ENCODE results near the gene KCNH3. TPM values are rescaled to one million over a fixed set of nuclear protein-coding genes. Genes with fewer than 3 reads are reported as not detected.

Gene KCNH3
- total RNA-seq, 1 experiment from 2014 or later = 0.26 TPM

- H3K9me3 ChIP-seq (ENCODE audit: control insufficient read depth, low read depth, low read length) = no peaks in the 10 kb centered on the region
- Mint-ChIP-seq H3K9me3 (no peaks in the 10 kb centered on the region), H3K36me3 (ENCODE audit: insufficient read depth in 1 of 3, low read depth in 3 of 3) (peaks cover 4 to 10% (median 6%) of the 10 kb centered on the region in 3 experiments; a peak in 5 of 7 replicates), H3K4me1 (peaks cover 12 to 13% of the 10 kb centered on the region in 2 experiments), H3K4me3 (no peak overlapping the region), H3K27ac (no peak overlapping the region), H3K27me3 (ENCODE audit: low read depth) (peaks cover 2% of the 10 kb centered on the region; the same call in 1 of the 2 replicates)
- no peak overlapping the region for H2BK120ac ChIP-seq (ENCODE audit: low read depth, low read length, poor library complexity, severe bottlenecking)
- no peak overlapping the region for H3K4ac ChIP-seq (ENCODE audit: low read depth, low read length)
- no peak for DNase-seq
- TF ChIP-seq CTCF (conservative IDR thresholded peaks at IDR 0.05) = no peak
- no peak overlapping the region for H3K27ac ChIP-seq (ENCODE audit: insufficient read length, low read depth, low read length)
- no peaks in the 10 kb centered on the region for H3K27me3 ChIP-seq (ENCODE audit: insufficient read depth, low read length)
- no peak overlapping the region for H3K9ac ChIP-seq (ENCODE audit: extremely low read depth, insufficient read length, low read length)
- H4K8ac ChIP-seq (replicated peaks; ENCODE audit: insufficient read length, low read depth, low read length) = no peak overlapping the region
- no peak overlapping the region for H2BK15ac ChIP-seq (ENCODE audit: low read depth, low read length)
- no peak overlapping the region for H3T11ph ChIP-seq (ENCODE audit: low read length)
- H2AFZ ChIP-seq (ENCODE audit: low read length) = no peak overlapping the region
- no peaks in the 10 kb centered on the region for H3K79me1 ChIP-seq (ENCODE audit: insufficient read depth, low read depth, low read length, poor library complexity, severe bottlenecking)
- no peak overlapping the region for H3K18ac ChIP-seq (ENCODE audit: insufficient read length, low read depth, low read length)
- H3K23ac ChIP-seq (ENCODE audit: insufficient read length, low read depth, low read length) = no peak overlapping the region
- no peak overlapping the region for H2BK5ac ChIP-seq (ENCODE audit: insufficient read length, low read length)
- no peaks in the 10 kb centered on the region for H3K4me1 ChIP-seq (ENCODE audit: insufficient read depth, low read length)
- no peak overlapping the region for H3K14ac ChIP-seq (ENCODE audit: insufficient read depth, low read length)
- H3K56ac ChIP-seq (ENCODE audit: insufficient read length, low read depth, low read length) = no peak overlapping the region
- no peaks in the 10 kb centered on the region for H4K20me1 ChIP-seq (ENCODE audit: control insufficient read depth, insufficient read depth, insufficient read length)
- WGBS (ENCODE audit: extremely low coverage, insufficient read length, low lambda C conversion rate) = no CpG with 5 or more reads among the region's 1 CpG
- no peak overlapping the region for H2BK12ac ChIP-seq (ENCODE audit: insufficient read length, low read depth, low read length)
- no peaks in the 10 kb centered on the region for H3K23me2 ChIP-seq (ENCODE audit: insufficient read length, low read depth, low read length, poor library complexity, severe bottlenecking)
- no peak overlapping the region for H2AK5ac ChIP-seq (ENCODE audit: insufficient read length, low read length)
- no peak overlapping the region for H3K4me2 ChIP-seq (ENCODE audit: insufficient read depth, insufficient read length, low read length)
- no peak overlapping the region for H4K5ac ChIP-seq (ENCODE audit: insufficient read length, low read depth, low read length)
- H4K91ac ChIP-seq (ENCODE audit: insufficient read length, low read depth, low read length) = no peak overlapping the region
- H2BK20ac ChIP-seq (ENCODE audit: low read depth, low read length, poor library complexity, severe bottlenecking) = no peak overlapping the region
- no peaks in the 10 kb centered on the region for H3K79me2 ChIP-seq (ENCODE audit: insufficient read depth, low read length)
Observed at GRCh38 chr12:49582201-49582600, 43.4 kb downstream of the KCNH3 start.

All from H9 (cell line).